Liver (tissue), 9 donors: ENCODE results near the gene UBE2C. TPM values are rescaled to one million over a fixed set of nuclear protein-coding genes. Genes with fewer than 3 reads are reported as not detected.

Experiments
- DNase-seq: peaks from one replicate; pipeline ENCODE4 v3.0.0-alpha.2; 2017; ENCODE audit warnings: low spot score
- H3K27ac ChIP-seq, 2 donors: one replicate each; pipeline ENCODE4 v1.7.0; 2013; ENCODE audit warnings: inconsistent platforms in 2 of 2, low read length in 2 of 2, control low read depth in 1 of 2, low read depth in 1 of 2, mild to moderate bottlenecking in 1 of 2
- H3K27me3 ChIP-seq, 4 donors: one replicate each; pipeline versions ENCODE4 v1.6.1 to v1.7.0; 2013; ENCODE audit warnings: low read length in 3 of 4, inconsistent platforms in 1 of 4, mild to moderate bottlenecking in 1 of 4, moderate library complexity in 1 of 4; ENCODE audit not compliant: control insufficient read depth in 4 of 4, insufficient read depth in 4 of 4
- H3K36me3 ChIP-seq, 4 donors: one replicate each; pipeline versions ENCODE4 v1.6.1 to v1.7.0; 2013; ENCODE audit warnings: low read length in 3 of 4, mild to moderate bottlenecking in 3 of 4, low read depth in 1 of 4, moderate library complexity in 1 of 4; ENCODE audit not compliant: control insufficient read depth in 4 of 4, insufficient read depth in 3 of 4
- H3K4me1 ChIP-seq, 4 donors: one replicate each; pipeline versions ENCODE4 v1.6.1 to v1.7.0; 2013; ENCODE audit warnings: low read length in 3 of 4, mild to moderate bottlenecking in 3 of 4, moderate library complexity in 1 of 4; ENCODE audit not compliant: control insufficient read depth in 4 of 4, insufficient read depth in 4 of 4
- H3K4me3 ChIP-seq, 3 donors: one replicate each; pipeline versions ENCODE4 v1.6.1 to v1.7.0; 2013; ENCODE audit warnings: low read length in 3 of 3, control low read depth in 1 of 3, low read depth in 1 of 3, mild to moderate bottlenecking in 1 of 3
- H3K9ac ChIP-seq, 2 donors: one replicate each; pipeline ENCODE4 v1.7.0; 2013; ENCODE audit warnings: low read length in 2 of 2, mild to moderate bottlenecking in 2 of 2, moderate library complexity in 2 of 2, control low read depth in 1 of 2, low read depth in 1 of 2
- H3K9me3 ChIP-seq, 4 donors: one replicate each; pipeline versions ENCODE4 v1.6.1 to v1.7.0; 2013; ENCODE audit warnings: low read length in 3 of 4; ENCODE audit not compliant: control insufficient read depth in 4 of 4
- ATF3 ChIP-seq: IDR thresholded peaks from 2 replicates; pipeline ENCODE4 v1.6.1; 2016; ENCODE audit warnings: antibody characterized with exemption
- CTCF ChIP-seq: fragments of 150-350 bp; IDR thresholded peaks from 2 replicates; pipeline ENCODE4 v1.5.1; 2017; ENCODE audit warnings: improper control_type of control experiment, low read depth, low read length; ENCODE audit not compliant: missing input control
- EGR1 ChIP-seq, 2 donors: IDR thresholded peaks; 2 replicates each; pipeline ENCODE4 v1.6.1; 2016 to 2018; ENCODE audit warnings: antibody characterized with exemption in 2 of 2, low read depth in 2 of 2
- FOXA1 ChIP-seq: IDR thresholded peaks from 2 replicates; pipeline ENCODE4 v1.6.1; 2016; ENCODE audit warnings: antibody characterized with exemption
- FOXA2 ChIP-seq: IDR thresholded peaks from 2 replicates; pipeline ENCODE4 v1.6.1; 2016; ENCODE audit warnings: antibody characterized with exemption
- GABPA ChIP-seq, 2 donors: IDR thresholded peaks in 1 of 2; conservative IDR thresholded peaks in 1 of 2; 2 replicates each; pipeline ENCODE4 v1.6.1; 2016; ENCODE audit warnings: antibody characterized with exemption in 2 of 2, mild to moderate bottlenecking in 1 of 2, moderate library complexity in 1 of 2
- HNF4A ChIP-seq, 2 donors: conservative IDR thresholded peaks; 2 replicates each; pipeline ENCODE4 v1.6.1; 2016; ENCODE audit warnings: antibody characterized with exemption in 2 of 2, mild to moderate bottlenecking in 2 of 2
- HNF4G ChIP-seq: IDR thresholded peaks from 2 replicates; pipeline ENCODE4 v1.6.1; 2016; ENCODE audit warnings: antibody characterized with exemption
- JUND ChIP-seq, 2 donors: IDR thresholded peaks; 2 replicates each; pipeline ENCODE4 v1.6.1; 2016; ENCODE audit warnings: antibody characterized with exemption in 2 of 2
- MAX ChIP-seq: IDR thresholded peaks from 2 replicates; pipeline ENCODE4 v1.6.1; 2016; ENCODE audit warnings: antibody characterized with exemption
- NR2F2 ChIP-seq: IDR thresholded peaks from 2 replicates; pipeline ENCODE4 v1.6.1; 2016; ENCODE audit warnings: antibody characterized with exemption
- RAD21 ChIP-seq, 2 donors: IDR thresholded peaks; 2 replicates each; pipeline ENCODE4 v1.6.1; 2016; ENCODE audit warnings: antibody characterized with exemption in 2 of 2, mild to moderate bottlenecking in 2 of 2
- REST ChIP-seq: IDR thresholded peaks from 2 replicates; pipeline ENCODE4 v1.6.1; 2016; ENCODE audit warnings: antibody characterized with exemption, mild to moderate bottlenecking
- RXRA ChIP-seq, 2 donors: IDR thresholded peaks; 2 replicates each; pipeline ENCODE4 v1.6.1; 2017 to 2018; ENCODE audit warnings: antibody characterized with exemption in 2 of 2, mild to moderate bottlenecking in 1 of 2
- SP1 ChIP-seq: IDR thresholded peaks from 2 replicates; pipeline ENCODE4 v1.6.1; 2018; ENCODE audit warnings: antibody characterized with exemption, mild to moderate bottlenecking
- TAF1 ChIP-seq: conservative IDR thresholded peaks from 2 replicates; pipeline ENCODE4 v1.6.1; 2016; ENCODE audit warnings: antibody characterized with exemption, mild to moderate bottlenecking
- YY1 ChIP-seq: IDR thresholded peaks from 2 replicates; pipeline ENCODE4 v1.6.1; 2016; ENCODE audit warnings: antibody characterized with exemption, mild to moderate bottlenecking
- ZBTB33 ChIP-seq: IDR thresholded peaks from 2 replicates; pipeline ENCODE4 v1.6.1; 2016; ENCODE audit warnings: antibody characterized with exemption
- polyA plus RNA-seq, 2 donors: library from polyadenylated mRNA; stranded (reverse) in 1 of 2; unstranded in 1 of 2; fragments of 200-250 nt in 1 of 2; fragments of >200 nt in 1 of 2; fragmentation: Nextera tagmentation in 1 of 2; extraction: Ambion mirVana in 1 of 2; gene quantifications; one replicate each; pipeline versions ENCODE4 v1.2.1 to v1.2.3, GENCODE V29; 2013 to 2015
- total RNA-seq, 2 donors: library from RNA; depleted of rRNA; stranded (reverse); fragments of >200 nt; gene quantifications; one replicate each; pipeline ENCODE4 v1.2.3, GENCODE V29; 2014
- donor health status: healthy.
- donor health status: healthy.
- donor health status: healthy.
- donor health status: healthy.
- donor health status: healthy.

UBE2C gene
- total and polyA plus RNA-seq, 4 donors = 2.7 to 27.6 (median 8.1) TPM; not detected in 1

GRCh38 chr20:45845452-45845851 is 33.0 kb downstream of the UBE2C start:
- Histone ChIP-seq H3K4me1 (no peaks in the 10 kb centered on the region), H3K27me3 (no peaks in the 10 kb centered on the region), H3K27ac (no peak overlapping the region), H3K9me3 (no peaks in the 10 kb centered on the region), H3K36me3 (peaks cover 6 to 61% (median 36%) of the 10 kb centered on the region in 4 donors), H3K4me3 (no peak overlapping the region), H3K9ac (no peak overlapping the region)
- TF ChIP-seq CTCF = no peak
- TF ChIP-seq GABPA (IDR thresholded peaks at IDR 0.05 in 1 of 2, conservative IDR thresholded peaks at IDR 0.05 in 1 of 2) = no peak
- TF ChIP-seq SP1 = no peak
- no peak for TF ChIP-seq RAD21 (IDR thresholded peaks at IDR 0.05)
- no peak for TF ChIP-seq JUND (IDR thresholded peaks at IDR 0.05)
- no peak for TF ChIP-seq RXRA (IDR thresholded peaks at IDR 0.05)
- no peak for TF ChIP-seq EGR1 (IDR thresholded peaks at IDR 0.05; ENCODE audit: low read depth in 2 of 2)
- TF ChIP-seq YY1 = no peak
- no peak for TF ChIP-seq TAF1
- no peak for TF ChIP-seq ZBTB33
- TF ChIP-seq MAX = no peak
- no peak for TF ChIP-seq HNF4A (conservative IDR thresholded peaks at IDR 0.05)
- TF ChIP-seq ATF3 = no peak
- no peak for TF ChIP-seq NR2F2
- no peak for TF ChIP-seq REST
- no peak for TF ChIP-seq FOXA2
- TF ChIP-seq HNF4G = no peak
- TF ChIP-seq FOXA1 = no peak
- no peak for DNase-seq
